ENCODE results near the gene RASSF5.

RASSF5 gene

GRCh38 chr1:206516728-206516990 is 9.3 kb downstream of the RASSF5 start:
- no peak for DNase-seq (ENCODE audit: low spot score)

- DNase-seq (ENCODE audit: low spot score) = no peak
Observed at GRCh38 chr1:206517784-206518183, 10.5 kb downstream of the RASSF5 start.

- DNase-seq (ENCODE audit: low spot score) = no peak
Observed at GRCh38 chr1:206518206-206518605, 10.9 kb downstream of the RASSF5 start.

GRCh38 chr1:206518743-206519142 is 11.4 kb downstream of the RASSF5 start:
- no peak for DNase-seq (ENCODE audit: low spot score)

- no peak for DNase-seq (ENCODE audit: low spot score)
Observed at GRCh38 chr1:206521127-206521526, 13.8 kb downstream of the RASSF5 start.

GRCh38 chr1:206521694-206522402 is 14.5 kb downstream of the RASSF5 start:
- no peak for DNase-seq (ENCODE audit: low spot score)

- no peak for DNase-seq (ENCODE audit: low spot score)
Observed at GRCh38 chr1:206524739-206525364, 17.5 kb downstream of the RASSF5 start.

- DNase-seq (ENCODE audit: low spot score) = no peak
Observed at GRCh38 chr1:206526064-206526911, 19.0 kb downstream of the RASSF5 start.

- DNase-seq (ENCODE audit: low spot score) = no peak
Observed at GRCh38 chr1:206529425-206529824, 22.1 kb downstream of the RASSF5 start.

- no peak for DNase-seq (ENCODE audit: low spot score)
Observed at GRCh38 chr1:206532368-206532767, 25.0 kb downstream of the RASSF5 start.

- DNase-seq (ENCODE audit: low spot score) = no peak
Observed at GRCh38 chr1:206534552-206534951, 27.2 kb downstream of the RASSF5 start.

GRCh38 chr1:206535853-206536188 is 28.5 kb downstream of the RASSF5 start:
- no peak for DNase-seq (ENCODE audit: low spot score)

GRCh38 chr1:206537141-206537540 is 29.8 kb downstream of the RASSF5 start:
- no peak for DNase-seq (ENCODE audit: low spot score)

- no peak for DNase-seq (ENCODE audit: low spot score)
Observed at GRCh38 chr1:206538086-206538770, 30.9 kb downstream of the RASSF5 start.

GRCh38 chr1:206538901-206539640 is 31.7 kb downstream of the RASSF5 start:
- no peak for DNase-seq (ENCODE audit: low spot score)

- DNase-seq (ENCODE audit: low spot score) = peak; percentile 49
Observed at GRCh38 chr1:206540044-206540780, 32.9 kb downstream of the RASSF5 start.

- DNase-seq (ENCODE audit: low spot score) = no peak
Observed at GRCh38 chr1:206541236-206541833, 34.0 kb downstream of the RASSF5 start.

- peak; percentile 76 for DNase-seq (ENCODE audit: low spot score)
Observed at GRCh38 chr1:206544562-206545257, 37.4 kb downstream of the RASSF5 start.

GRCh38 chr1:206545351-206545750 is 38.0 kb downstream of the RASSF5 start:
- DNase-seq (ENCODE audit: low spot score) = no peak

GRCh38 chr1:206547104-206547503 is 39.8 kb downstream of the RASSF5 start:
- DNase-seq (ENCODE audit: low spot score) = no peak

All from cerebellar cortex (tissue), 1 donor.